GM18498 (cell line): ENCODE measurements around the gene JADE2.

ENCODE experiments used
- ATAC-seq: cut with Tn5 transposase; IDR thresholded peaks from one replicate; pipeline ENCODE4 v1.9.1; 2021; ENCODE audit warnings: mild to moderate bottlenecking, moderate library complexity; ENCODE audit not compliant: unreplicated experiment

The JADE2 gene

GRCh38 chr5:134567641-134568336, 42.3 kb downstream of the JADE2 start:
- ATAC-seq: no peak

GRCh38 chr5:134568337-134568700, 42.8 kb downstream of the JADE2 start:
- ATAC-seq: no peak

GRCh38 chr5:134568761-134569695, 43.6 kb downstream of the JADE2 start:
- ATAC-seq: no peak

GRCh38 chr5:134569758-134570364, 44.4 kb downstream of the JADE2 start:
- ATAC-seq: no peak

- no peak for ATAC-seq
Measured at GRCh38 chr5:134570365-134570758, 44.9 kb downstream of the JADE2 start.

- ATAC-seq: no peak
Measured at GRCh38 chr5:134570886-134571285, 45.4 kb downstream of the JADE2 start.

GRCh38 chr5:134571693-134572405, 46.4 kb downstream of the JADE2 start:
- ATAC-seq: no peak

- ATAC-seq: no peak
Measured at GRCh38 chr5:134572811-134573210, 47.3 kb downstream of the JADE2 start.

GRCh38 chr5:134574521-134574920, 49.1 kb downstream of the JADE2 start:
- ATAC-seq: no peak

GRCh38 chr5:134575316-134575715, 49.8 kb downstream of the JADE2 start:
- no peak for ATAC-seq

- no peak for ATAC-seq
Measured at GRCh38 chr5:134576386-134577021, 51.0 kb downstream of the JADE2 start.

GRCh38 chr5:134577022-134577795, 51.7 kb downstream of the JADE2 start:
- no peak for ATAC-seq

GRCh38 chr5:134577796-134578577, 52.5 kb downstream of the JADE2 start:
- ATAC-seq: no peak

GRCh38 chr5:134578578-134579283, 53.3 kb downstream of the JADE2 start:
- ATAC-seq: no peak

- no peak for ATAC-seq
Measured at GRCh38 chr5:134579284-134579771, 53.9 kb downstream of the JADE2 start.

- ATAC-seq: no peak
Measured at GRCh38 chr5:134580001-134580460, 54.6 kb downstream of the JADE2 start.

GRCh38 chr5:134581241-134581981, 55.9 kb downstream of the JADE2 start:
- no peak for ATAC-seq
